Measurements from ENCODE around the gene WDFY2. TPM values are rescaled to one million over a fixed set of nuclear protein-coding genes. Genes with fewer than 3 reads are reported as not detected.

The WDFY2 gene
- total and polyA plus RNA-seq, 4 donors = 3.4 to 10.5 (median 5.8) TPM

GRCh38 chr13:51733374-51734298, 149.4 kb downstream of the WDFY2 start:
- H3K36me3 ChIP-seq (ENCODE audit: control insufficient read depth in 4 of 4, insufficient read depth in 3 of 4, low read depth in 1 of 4, low read length in 3 of 4) = no peaks in the 10 kb centered on the region

GRCh38 chr13:51734786-51735185, 150.5 kb downstream of the WDFY2 start:
- Histone ChIP-seq H3K4me1 (ENCODE audit: control insufficient read depth in 4 of 4, insufficient read depth in 4 of 4, low read length in 3 of 4) (peaks cover 9 to 10% (median 9%) of the 10 kb centered on the region in 4 donors), H3K36me3 (ENCODE audit: control insufficient read depth in 4 of 4, insufficient read depth in 3 of 4, low read depth in 1 of 4, low read length in 3 of 4) (no peaks in the 10 kb centered on the region), H3K9me3 (ENCODE audit: control insufficient read depth in 4 of 4, low read length in 3 of 4) (no peaks in the 10 kb centered on the region), H3K27me3 (ENCODE audit: control insufficient read depth in 4 of 4, insufficient read depth in 4 of 4, low read length in 3 of 4) (no peaks in the 10 kb centered on the region), H3K9ac (ENCODE audit: low read depth in 1 of 2, low read length in 2 of 2) (no peak overlapping the region), H3K27ac (ENCODE audit: low read depth in 1 of 2, low read length in 2 of 2) (no peak overlapping the region), H3K4me3 (ENCODE audit: low read depth in 1 of 3, low read length in 3 of 3) (no peak overlapping the region)
- WGBS = 94% methylated on average over 2 of the region's 2 CpGs
- DNase-seq (ENCODE audit: low spot score) = no peak
- TF ChIP-seq TAF1 (conservative IDR thresholded peaks at IDR 0.05) = no peak
- TF ChIP-seq YY1 (IDR thresholded peaks at IDR 0.05) = no peak
- TF ChIP-seq HNF4G (IDR thresholded peaks at IDR 0.05) = no peak
- no peak for TF ChIP-seq SP1 (IDR thresholded peaks at IDR 0.05)
- TF ChIP-seq ATF3 (IDR thresholded peaks at IDR 0.05) = no peak
- no peak for TF ChIP-seq JUND (IDR thresholded peaks at IDR 0.05)
- TF ChIP-seq RAD21 (IDR thresholded peaks at IDR 0.05) = no peak

More at GRCh38 chr13:51733374-51734298, 149.4 kb downstream of the WDFY2 start:
- H3K9ac ChIP-seq (ENCODE audit: low read depth in 1 of 2, low read length in 2 of 2) = no peak overlapping the region
- TF ChIP-seq CTCF (IDR thresholded peaks at IDR 0.05; ENCODE audit: low read depth, low read length, missing input control) (peak; percentile 3), ZBTB33 (IDR thresholded peaks at IDR 0.05) (no peak), RAD21 (IDR thresholded peaks at IDR 0.05) (peak; percentile 14 to 21)
- H3K4me1 ChIP-seq (ENCODE audit: control insufficient read depth in 4 of 4, insufficient read depth in 4 of 4, low read length in 3 of 4) = peaks cover 6 to 12% (median 7%) of the 10 kb centered on the region in 4 donors
- H3K4me3 ChIP-seq (ENCODE audit: low read depth in 1 of 3, low read length in 3 of 3) = no peak overlapping the region
- 71% methylated on average over 3 of the region's 3 CpGs for WGBS
- DNase-seq (ENCODE audit: low spot score) = no peak
- no peaks in the 10 kb centered on the region for H3K9me3 ChIP-seq (ENCODE audit: control insufficient read depth in 4 of 4, low read length in 3 of 4)
- no peaks in the 10 kb centered on the region for H3K27me3 ChIP-seq (ENCODE audit: control insufficient read depth in 4 of 4, insufficient read depth in 4 of 4, low read length in 3 of 4)
- no peak overlapping the region for H3K27ac ChIP-seq (ENCODE audit: low read depth in 1 of 2, low read length in 2 of 2)

- H3K27me3 ChIP-seq (ENCODE audit: control insufficient read depth in 4 of 4, insufficient read depth in 4 of 4, low read length in 3 of 4) = no peaks in the 10 kb centered on the region
- no peak for DNase-seq (ENCODE audit: low spot score)
- TF ChIP-seq CTCF (IDR thresholded peaks at IDR 0.05; ENCODE audit: low read depth, low read length, missing input control) (no peak), YY1 (IDR thresholded peaks at IDR 0.05) (no peak), REST (IDR thresholded peaks at IDR 0.05) (no peak)
- peaks cover 3 to 10% (median 4%) of the 10 kb centered on the region in 4 donors for H3K4me1 ChIP-seq (ENCODE audit: control insufficient read depth in 4 of 4, insufficient read depth in 4 of 4, low read length in 3 of 4)
- H3K9me3 ChIP-seq (ENCODE audit: control insufficient read depth in 4 of 4, low read length in 3 of 4) = no peaks in the 10 kb centered on the region
- no peak overlapping the region for H3K9ac ChIP-seq (ENCODE audit: low read depth in 1 of 2, low read length in 2 of 2)
- H3K4me3 ChIP-seq (ENCODE audit: low read depth in 1 of 3, low read length in 3 of 3) = no peak overlapping the region
- 95% methylated on average over 3 of the region's 3 CpGs for WGBS
- H3K27ac ChIP-seq (ENCODE audit: low read depth in 1 of 2, low read length in 2 of 2) = no peak overlapping the region
- H3K36me3 ChIP-seq (ENCODE audit: control insufficient read depth in 4 of 4, insufficient read depth in 3 of 4, low read depth in 1 of 4, low read length in 3 of 4) = peaks cover 0 to 2% (median 0%) of the 10 kb centered on the region in 4 donors
Measured at GRCh38 chr13:51737609-51738008, 153.3 kb downstream of the WDFY2 start.
